Spleen (tissue), 11 donors: ENCODE results near the gene SHISAL2B. TPM values are rescaled to one million over a fixed set of nuclear protein-coding genes. Genes with fewer than 3 reads are reported as not detected.

ENCODE experiments used
- DNase-seq: peaks from one replicate; pipeline ENCODE4 v3.0.0-alpha.2; 2020
- H3K27ac ChIP-seq, 8 donors: fragments of 200-600 bp; sonication (generic) in 7 of 8; 1 replicate in 4 of 8; 2 replicates in 4 of 8; pipeline versions ENCODE4 v1.5.0 to v1.8.0; 2016 to 2021; ENCODE audit warnings: inconsistent platforms in 4 of 8, mild to moderate bottlenecking in 4 of 8, moderate library complexity in 1 of 8
- H3K27me3 ChIP-seq, 7 donors: fragments of 200-600 bp; sonication (generic) in 6 of 7; replicated peaks in 1 of 7; 1 replicate in 4 of 7; 2 replicates in 3 of 7; pipeline versions ENCODE4 v1.5.0 to v1.8.0; 2016 to 2021; ENCODE audit warnings: inconsistent platforms in 3 of 7, mild to moderate bottlenecking in 1 of 7
- H3K36me3 ChIP-seq, 6 donors: fragments of 200-600 bp; sonication (generic) in 5 of 6; 1 replicate in 4 of 6; 2 replicates in 2 of 6; pipeline versions ENCODE4 v1.5.0 to v1.8.0; 2016 to 2021; ENCODE audit warnings: inconsistent platforms in 2 of 6
- H3K4me1 ChIP-seq, 6 donors: fragments of 200-600 bp; sonication (generic) in 5 of 6; 1 replicate in 3 of 6; 2 replicates in 3 of 6; pipeline versions ENCODE4 v1.5.0 to v1.8.0; 2016 to 2021; ENCODE audit warnings: inconsistent platforms in 3 of 6
- H3K4me3 ChIP-seq, 8 donors: fragments of 200-600 bp; sonication (generic) in 7 of 8; 1 replicate in 4 of 8; 2 replicates in 4 of 8; pipeline versions ENCODE4 v1.5.0 to v1.8.0; 2016 to 2021; ENCODE audit warnings: inconsistent platforms in 4 of 8, mild to moderate bottlenecking in 4 of 8, moderate library complexity in 2 of 8
- H3K9me3 ChIP-seq, 8 donors: fragments of 200-600 bp; sonication (generic) in 7 of 8; 1 replicate in 4 of 8; 2 replicates in 4 of 8; pipeline versions ENCODE4 v1.5.0 to v1.8.0; 2016 to 2021; ENCODE audit warnings: inconsistent platforms in 4 of 8
- CTCF ChIP-seq, 11 experiments: fragments of 200-600 bp in 7 of 11; fragments of 450-650 bp in 4 of 11; sonication (generic) in 4 of 11; IDR thresholded peaks in 8 of 11; conservative IDR thresholded peaks in 3 of 11; 1 replicate in 7 of 11; 2 replicates in 4 of 11; pipeline versions ENCODE4 v1.4.0 to v1.8.0; 2016 to 2021; ENCODE audit warnings: antibody characterized with exemption in 11 of 11, inconsistent platforms in 4 of 11, mild to moderate bottlenecking in 1 of 11
- POLR2A ChIP-seq, 3 donors: fragments of 450-650 bp; IDR thresholded peaks; one replicate each; pipeline ENCODE4 v1.5.1; 2017; ENCODE audit warnings: antibody characterized with exemption in 3 of 3, mild to moderate bottlenecking in 1 of 3
- POLR2AphosphoS5 ChIP-seq, 3 donors: sonication (generic); formaldehyde crosslinking; IDR thresholded peaks; one replicate each; pipeline ENCODE4 v1.5.1; 2017; ENCODE audit warnings: antibody characterized with exemption in 3 of 3
- WGBS, 5 donors: extraction: QIAGEN DNeasy Blood & Tissue Kit in 3 of 5; methylation state at CpG; one replicate each; pipeline versions ENCODE4 v1.1.5 to v1.1.7; 2013 to 2018; 5-methylcytosine and 5-hydroxymethylcytosine counted together
- intact Hi-C: fragments of 100-400 bp; cut with DNase I; formaldehyde crosslinking; loops from one replicate; pipeline ENCODE4 v1.15.0; 2023; ENCODE audit warnings: low total_unique reads
- polyA plus RNA-seq, 3 donors: library from polyadenylated mRNA; stranded (reverse); fragments of 200-250 nt; gene quantifications; one replicate each; pipeline ENCODE4 v1.2.1, GENCODE V29; 2013
- total RNA-seq, 7 donors: library from RNA; depleted of rRNA in 3 of 7; stranded (reverse); fragments of >200 nt in 3 of 7; fragmentation: NEBNext Ultra II Directional in 4 of 7; extraction: Animal tissue kit (Norgen Biotek cat#: 25700) in 4 of 7; gene quantifications; one replicate each; pipeline versions ENCODE4 v1.1.0 to v1.2.1, GENCODE V29; 2016 to 2021
- donor health status: healthy with polysubstance abuse.
- donor health status: DM: no; HTN: no; CAD: no; lungs with moderate emphysema.
- donor health status: DM: no; HTN: no; CAD: no.
- donor health status: Bipolar disorder and iron deficiency.
- donor health status: healthy.
- donor health status: DM: no; HTN: no; CAD: no.
- donor health status: DM: yes; HTN: yes; CAD: no.

Gene SHISAL2B
- total and polyA plus RNA-seq, 10 donors: not detected

- intact Hi-C loops: no loop called here
These were observed 20.0 kb upstream of the SHISAL2B start for GRCh38 chr5:64670277-64670676.

GRCh38 chr5:64671678-64672077, 18.6 kb upstream of the SHISAL2B start:
- DNase-seq: no peak
- intact Hi-C loops: no loop called here
- Histone ChIP-seq H3K9me3 (no peaks in the 10 kb centered on the region), H3K4me1 (no peaks in the 10 kb centered on the region), H3K27ac (no peak overlapping the region), H3K36me3 (no peaks in the 10 kb centered on the region), H3K27me3 (peaks cover 0 to 2% (median 0%) of the 10 kb centered on the region in 7 donors), H3K4me3 (no peak overlapping the region)
- 56 to 79% (median 74%) methylated on average over 3 of the region's 3 CpGs for WGBS, 5 donors
- TF ChIP-seq CTCF (IDR thresholded peaks at IDR 0.05 in 8 of 11, conservative IDR thresholded peaks at IDR 0.05 in 3 of 11): no peak
- TF ChIP-seq POLR2AphosphoS5 (IDR thresholded peaks at IDR 0.05): no peak
- TF ChIP-seq POLR2A (IDR thresholded peaks at IDR 0.05): no peak

More at GRCh38 chr5:64670277-64670676, 20.0 kb upstream of the SHISAL2B start:
- DNase-seq: no peak
- Histone ChIP-seq H3K4me1 (no peaks in the 10 kb centered on the region), H3K4me3 (no peak overlapping the region), H3K27ac (no peak overlapping the region), H3K9me3 (no peaks in the 10 kb centered on the region), H3K36me3 (no peaks in the 10 kb centered on the region), H3K27me3 (no peaks in the 10 kb centered on the region)
- WGBS, 5 donors: 90 to 94% (median 92%) methylated on average over 1 of the region's 1 CpG
- TF ChIP-seq POLR2AphosphoS5 (IDR thresholded peaks at IDR 0.05) (no peak), POLR2A (IDR thresholded peaks at IDR 0.05) (no peak), CTCF (IDR thresholded peaks at IDR 0.05 in 8 of 11, conservative IDR thresholded peaks at IDR 0.05 in 3 of 11) (no peak)

- no peak for TF ChIP-seq POLR2AphosphoS5 (IDR thresholded peaks at IDR 0.05)
- TF ChIP-seq POLR2A (IDR thresholded peaks at IDR 0.05): no peak
- TF ChIP-seq CTCF (IDR thresholded peaks at IDR 0.05 in 8 of 11, conservative IDR thresholded peaks at IDR 0.05 in 3 of 11): no peak
- intact Hi-C loops: no loop called here
- no peak for DNase-seq
- Histone ChIP-seq H3K27ac (no peak overlapping the region), H3K4me1 (no peaks in the 10 kb centered on the region), H3K4me3 (no peak overlapping the region), H3K36me3 (no peaks in the 10 kb centered on the region), H3K9me3 (no peaks in the 10 kb centered on the region), H3K27me3 (peaks cover 0 to 4% (median 0%) of the 10 kb centered on the region in 7 donors)
- WGBS, 5 donors: 76 to 86% (median 84%) methylated on average over 5 of the region's 5 CpGs
These were observed 11.9 kb upstream of the SHISAL2B start for GRCh38 chr5:64678374-64678773.

GRCh38 chr5:64680289-64680688, 10.0 kb upstream of the SHISAL2B start:
- DNase-seq: no peak
- Histone ChIP-seq H3K4me1 (no peaks in the 10 kb centered on the region), H3K4me3 (no peak overlapping the region), H3K27me3 (peaks cover 0 to 4% (median 0%) of the 10 kb centered on the region in 7 donors), H3K36me3 (no peaks in the 10 kb centered on the region), H3K27ac (no peak overlapping the region), H3K9me3 (no peaks in the 10 kb centered on the region)
- 80 to 90% (median 83%) methylated on average over 4 of the region's 4 CpGs for WGBS, 5 donors
- intact Hi-C loops: no loop called here
- TF ChIP-seq POLR2AphosphoS5 (IDR thresholded peaks at IDR 0.05): no peak
- no peak for TF ChIP-seq POLR2A (IDR thresholded peaks at IDR 0.05)
- no peak for TF ChIP-seq CTCF (IDR thresholded peaks at IDR 0.05 in 8 of 11, conservative IDR thresholded peaks at IDR 0.05 in 3 of 11)
